HEK293T (cell line): ENCODE results near the gene ZNF76.

Experiments
- CTCF ChIA-PET: fragments of 350-600 bp; formaldehyde crosslinking; extraction: SDS; loops from one replicate; lab custom pipeline; 2021; ENCODE audit warnings: antibody characterized with exemption, inconsistent platforms; lab: Yijun Ruan, JAX
- POLR2A ChIA-PET: fragments of 350-600 bp; formaldehyde crosslinking; extraction: SDS; loops from one replicate; lab custom pipeline; 2020; ENCODE audit warnings: antibody characterized with exemption, inconsistent platforms; lab: Yijun Ruan, JAX
- DNase-seq: peaks from one replicate; pipeline ENCODE4 v3.0.0; 2012; ENCODE audit warnings: mixed read lengths; ENCODE audit errors: extremely low spot score
- ARNT ChIP-seq: fragments of 450-650 bp; IDR thresholded peaks from 2 replicates; pipeline ENCODE4 v1.6.1; 2017; ENCODE audit warnings: mild to moderate bottlenecking
- BHLHE40 ChIP-seq: fragments of 450-650 bp; IDR thresholded peaks from 2 replicates; pipeline ENCODE4 v1.6.1; 2016; ENCODE audit warnings: mild to moderate bottlenecking, moderate library complexity, borderline replicate concordance
- CTBP1 ChIP-seq: fragments of 450-650 bp; IDR thresholded peaks from 2 replicates; pipeline ENCODE4 v1.6.1; 2016; ENCODE audit warnings: borderline replicate concordance
- ELF4 ChIP-seq: fragments of 450-650 bp; IDR thresholded peaks from 2 replicates; pipeline ENCODE4 v1.6.1; 2017; ENCODE audit warnings: antibody characterized with exemption
- FOXA1 ChIP-seq: fragments of 450-650 bp; IDR thresholded peaks from 2 replicates; pipeline ENCODE4 v1.6.1; 2016; ENCODE audit warnings: mild to moderate bottlenecking
- FOXK2 ChIP-seq: fragments of 450-650 bp; IDR thresholded peaks from 2 replicates; pipeline ENCODE4 v1.6.1; 2016; ENCODE audit warnings: mild to moderate bottlenecking
- FOXM1 ChIP-seq: fragments of 450-650 bp; IDR thresholded peaks from 2 replicates; pipeline ENCODE4 v1.6.1; 2017; ENCODE audit warnings: mild to moderate bottlenecking, borderline replicate concordance
- HDGF ChIP-seq: fragments of 450-650 bp; IDR thresholded peaks from 2 replicates; pipeline ENCODE4 v1.6.1; 2017; ENCODE audit warnings: antibody characterized with exemption, borderline replicate concordance
- L3MBTL2 ChIP-seq: fragments of 450-650 bp; conservative IDR thresholded peaks from 2 replicates; pipeline ENCODE4 v1.6.1; 2016; ENCODE audit warnings: mild to moderate bottlenecking
- LEF1 ChIP-seq: fragments of 450-650 bp; IDR thresholded peaks from 2 replicates; pipeline ENCODE4 v1.6.1; 2017; ENCODE audit warnings: mild to moderate bottlenecking, borderline replicate concordance
- NFRKB ChIP-seq: fragments of 450-650 bp; IDR thresholded peaks from 2 replicates; pipeline ENCODE4 v1.6.1; 2016; ENCODE audit warnings: mild to moderate bottlenecking, moderate library complexity
- SP1 ChIP-seq: fragments of 450-650 bp; IDR thresholded peaks from 2 replicates; pipeline ENCODE4 v1.6.1; 2017
- SUZ12 ChIP-seq: fragments of 450-650 bp; IDR thresholded peaks from 2 replicates; pipeline ENCODE4 v1.6.1; 2016; ENCODE audit warnings: mild to moderate bottlenecking
- TARDBP ChIP-seq: fragments of 450-650 bp; IDR thresholded peaks from 2 replicates; pipeline ENCODE4 v1.6.1; 2016
- ZNF384 ChIP-seq: fragments of 450-650 bp; IDR thresholded peaks from 2 replicates; pipeline ENCODE4 v1.6.1; 2016
- TF ChIP-seq, protein P1 (sequence below): fragments of 450-650 bp; IDR thresholded peaks from 2 replicates; pipeline ENCODE4 v1.6.1; 2016

ZNF76 gene

DNA sequence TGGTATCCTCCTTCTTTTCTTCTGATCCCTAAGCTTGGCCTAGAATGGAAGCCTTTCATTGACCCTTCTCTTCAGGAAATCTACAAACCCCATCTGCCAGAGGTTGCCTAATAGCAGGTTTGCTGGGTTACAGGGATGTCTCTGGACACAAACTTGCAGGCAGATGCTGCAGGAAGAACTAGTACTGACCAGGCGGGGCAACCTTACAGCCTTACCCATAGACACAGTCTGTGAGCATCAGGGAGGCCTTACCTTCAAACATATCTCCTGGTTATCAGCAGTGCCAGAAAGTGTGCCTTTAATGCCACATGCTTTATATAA is 43.2 kb upstream of the ZNF76 start:
- CTCF ChIA-PET, result interaction anchor here (3.6 kb wide), 1 partner anchor 10 kb away, joined by 20 read pairs; no protein-coding TSS in a partner anchor
- POLR2A ChIA-PET, result interaction anchor here (1.2 to 1.7 kb wide), 2 partner anchors 10 to 329 kb away, joined by 3 to 8 read pairs; partner anchors contain the start of gene TAF11
- TF ChIP-seq CTBP1 (no peak), FOXA1 (no peak), SP1 (no peak), ARNT (no peak), FOXM1 (no peak), ZNF384 (no peak), ELF4 (no peak), BHLHE40 (no peak), L3MBTL2 (no peak), LEF1 (no peak), TARDBP (no peak), NFRKB (no peak), HDGF (no peak)
- TF ChIP-seq, protein P1, sequence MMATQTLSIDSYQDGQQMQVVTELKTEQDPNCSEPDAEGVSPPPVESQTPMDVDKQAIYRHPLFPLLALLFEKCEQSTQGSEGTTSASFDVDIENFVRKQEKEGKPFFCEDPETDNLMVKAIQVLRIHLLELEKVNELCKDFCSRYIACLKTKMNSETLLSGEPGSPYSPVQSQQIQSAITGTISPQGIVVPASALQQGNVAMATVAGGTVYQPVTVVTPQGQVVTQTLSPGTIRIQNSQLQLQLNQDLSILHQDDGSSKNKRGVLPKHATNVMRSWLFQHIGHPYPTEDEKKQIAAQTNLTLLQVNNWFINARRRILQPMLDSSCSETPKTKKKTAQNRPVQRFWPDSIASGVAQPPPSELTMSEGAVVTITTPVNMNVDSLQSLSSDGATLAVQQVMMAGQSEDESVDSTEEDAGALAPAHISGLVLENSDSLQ, result no peak
- DNase-seq, result no peak

DNA sequence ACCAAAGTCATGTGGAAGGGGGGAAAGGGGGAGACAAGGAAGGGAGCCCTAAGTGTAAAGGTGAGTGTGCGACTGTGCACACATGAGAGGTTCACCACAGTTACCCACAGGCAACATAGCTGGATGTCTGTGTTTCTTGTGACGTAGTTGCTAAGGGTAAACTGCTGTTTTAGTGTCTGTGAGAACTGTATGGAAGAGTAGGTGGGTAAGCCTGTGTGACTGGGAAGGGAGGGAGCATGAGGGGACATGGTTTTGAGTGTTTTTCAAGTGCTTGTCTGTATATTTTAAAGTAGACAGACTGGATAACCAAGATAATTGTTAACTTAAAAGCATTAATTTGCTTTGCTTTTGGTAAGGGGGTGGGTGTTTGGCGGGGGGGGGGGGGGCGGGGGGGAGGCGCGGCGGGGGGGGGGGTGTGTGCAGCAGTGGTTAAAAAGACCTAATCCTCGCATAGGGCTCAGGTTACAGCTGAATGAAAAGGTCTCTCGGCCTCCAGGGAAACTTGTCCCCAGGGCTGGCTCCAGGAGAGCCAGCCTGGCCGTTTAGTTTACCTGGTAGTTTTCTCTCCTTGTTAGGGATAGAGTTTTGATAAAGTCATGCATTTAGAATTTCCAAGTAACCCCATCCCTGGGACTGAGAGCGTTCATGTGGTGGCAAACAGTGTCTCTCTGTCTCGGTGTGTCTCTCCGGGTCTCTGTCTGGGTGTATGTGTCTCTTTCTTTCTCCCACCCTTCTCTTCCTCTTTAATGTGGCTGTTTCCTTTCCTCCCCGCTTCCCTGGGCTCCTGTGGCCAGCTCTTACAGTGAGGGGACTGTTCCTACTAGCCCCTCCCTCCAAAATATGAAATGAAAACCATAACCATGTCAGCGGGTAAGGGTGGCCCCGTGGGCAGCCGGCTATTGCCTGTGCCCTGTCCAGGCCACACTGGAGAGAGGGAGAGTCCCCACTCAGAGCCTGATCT is 42.4 kb upstream of the ZNF76 start:
- peak; percentile 44 for DNase-seq
- no peak for TF ChIP-seq HDGF
- TF ChIP-seq FOXM1, result no peak
- TF ChIP-seq SP1, result no peak
- no peak for TF ChIP-seq ELF4
- TF ChIP-seq CTBP1, result no peak
- no peak for TF ChIP-seq FOXA1
- CTCF ChIA-PET, result interaction anchor here (1.5 to 3.6 kb wide), 2 partner anchors 11 to 23 kb away, joined by 4 to 20 read pairs; no protein-coding TSS in a partner anchor
- POLR2A ChIA-PET, result interaction anchor here (1.2 kb wide), 1 partner anchor 329 kb away, joined by 3 read pairs; the partner anchor contains the start of gene TAF11

DNA sequence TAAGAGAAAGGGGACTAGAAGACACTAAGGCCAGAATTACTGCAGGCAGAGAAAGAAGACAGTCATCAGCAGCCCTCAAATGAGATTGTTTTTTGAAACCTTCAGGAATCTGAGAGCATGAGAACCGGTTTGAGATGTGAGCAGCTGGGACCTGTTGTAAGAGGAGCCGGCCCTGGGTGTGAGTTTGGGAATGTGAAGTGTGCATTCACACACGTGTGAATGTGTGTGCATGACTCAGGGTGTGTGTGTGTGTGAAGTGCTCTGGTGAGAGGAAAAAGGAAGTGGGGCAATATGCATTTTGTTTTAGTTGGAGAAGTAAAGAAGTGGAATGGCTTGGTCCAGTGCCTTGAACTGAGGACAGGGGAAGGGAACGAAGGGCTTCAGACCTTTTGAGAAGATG is 41.5 kb upstream of the ZNF76 start:
- POLR2A ChIA-PET, result interaction anchor here (3.0 kb wide), 1 partner anchor 41 kb away, joined by 10 read pairs; the partner anchor contains the start of gene ZNF76
- no peak for TF ChIP-seq FOXM1
- no peak for TF ChIP-seq BHLHE40
- no peak for TF ChIP-seq TARDBP
- no peak for TF ChIP-seq LEF1
- no peak for TF ChIP-seq FOXA1
- TF ChIP-seq SUZ12, result no peak
- no peak for TF ChIP-seq ELF4
- no peak for TF ChIP-seq L3MBTL2
- TF ChIP-seq HDGF, result no peak
- DNase-seq, result no peak
- CTCF ChIA-PET, result interaction anchor here (1.5 kb wide), 1 partner anchor 23 kb away, joined by 4 read pairs; no protein-coding TSS in a partner anchor

DNA sequence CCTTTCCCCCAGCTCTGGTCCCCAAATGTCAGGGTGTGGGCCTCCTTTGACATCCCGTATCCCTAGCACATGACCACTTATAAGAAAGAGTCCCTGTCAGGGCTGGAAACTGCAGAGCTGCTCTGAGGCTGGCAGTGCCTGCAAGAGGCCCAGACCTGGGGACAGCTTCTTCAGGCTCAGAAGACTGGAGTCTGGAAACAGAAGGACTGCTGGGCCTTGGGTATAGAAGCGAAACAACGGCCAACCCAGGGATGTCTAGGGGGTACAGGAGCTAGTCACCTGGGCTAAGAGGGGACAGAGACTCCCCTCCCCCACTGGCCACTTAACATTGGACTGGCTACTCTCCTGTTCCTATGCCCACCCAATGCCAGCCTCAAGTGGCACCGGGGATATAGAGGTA is 41.1 kb upstream of the ZNF76 start:
- TF ChIP-seq CTBP1 (no peak), HDGF (no peak), ZNF384 (no peak), NFRKB (no peak), TARDBP (no peak), ARNT (no peak)
- POLR2A ChIA-PET, result interaction anchor here (3.0 kb wide), 1 partner anchor 41 kb away, joined by 10 read pairs; the partner anchor contains the start of gene ZNF76
- DNase-seq, result no peak
- CTCF ChIA-PET, result interaction anchor here (1.5 to 1.7 kb wide), 2 partner anchors 13 to 22 kb away, joined by 4 read pairs; no protein-coding TSS in a partner anchor

GRCh38 chr6:35219683-35220326 is 39.7 kb upstream of the ZNF76 start:
- ChIA-PET CTCF (interaction anchor here (1.7 kb wide), 2 partner anchors 15 to 21 kb away, joined by 4 to 8 read pairs; no protein-coding TSS in a partner anchor), POLR2A (interaction anchor here (3.0 kb wide), 1 partner anchor 39 kb away, joined by 10 read pairs; the partner anchor contains the start of gene ZNF76)
- no peak for TF ChIP-seq CTBP1
- TF ChIP-seq TARDBP, result no peak
- no peak for TF ChIP-seq LEF1
- TF ChIP-seq BHLHE40, result no peak
- no peak for TF ChIP-seq L3MBTL2
- TF ChIP-seq FOXA1, result no peak
- TF ChIP-seq SUZ12, result no peak
- TF ChIP-seq, protein P1, result no peak
- no peak for DNase-seq

- TF ChIP-seq FOXA1 (no peak), LEF1 (no peak), CTBP1 (no peak), SP1 (no peak), BHLHE40 (no peak), TARDBP (no peak), ARNT (no peak), NFRKB (no peak), L3MBTL2 (no peak), FOXM1 (no peak), FOXK2 (no peak), ZNF384 (no peak), HDGF (no peak)
- TF ChIP-seq, protein P1, result no peak
- no peak for DNase-seq
- CTCF ChIA-PET, result interaction anchor here (1.7 kb wide), 1 partner anchor 20 kb away, joined by 8 read pairs; no protein-coding TSS in a partner anchor
- POLR2A ChIA-PET, result interaction anchor here (3.0 kb wide), 1 partner anchor 39 kb away, joined by 10 read pairs; the partner anchor contains the start of gene ZNF76
Measured at GRCh38 chr6:35220711-35221110, 38.8 kb upstream of the ZNF76 start.
